Activated B cell treated with CpG ODN at 0.5 μM for 24 hours (primary cell): ENCODE results near the gene MED13L. TPM values are rescaled to one million over a fixed set of nuclear protein-coding genes. Genes with fewer than 3 reads are reported as not detected.

Experiments used
- ATAC-seq: fragments of 200-7000 bp; cut with Tn5 transposase; one replicate; pipeline ENCODE4 v1.10.0; 2021; ENCODE audit warnings: low read depth, mild to moderate bottlenecking, moderate library complexity
- CTCF ChIA-PET: fragments of 350-600 bp; sonication (Branson Sonifier 250); formaldehyde crosslinking; loops from one replicate; lab custom pipeline; 2021; ENCODE audit warnings: antibody characterized with exemption; lab: Charles Lee
- POLR2A ChIA-PET: fragments of 350-600 bp; sonication (Branson Sonifier 250); formaldehyde crosslinking; loops from one replicate; lab custom pipeline; 2021; ENCODE audit warnings: antibody characterized with exemption; lab: Charles Lee
- DNase-seq: peaks from one replicate; pipeline ENCODE4 v3.0.0; 2022
- H3K27ac Mint-ChIP-seq: one replicate; pipeline ENCODE4 v1.8.0; 2020; ENCODE audit warnings: mixed read lengths
- H3K27me3 Mint-ChIP-seq: one replicate; pipeline ENCODE4 v1.8.0; 2021; ENCODE audit warnings: mixed read lengths
- H3K36me3 Mint-ChIP-seq: one replicate; pipeline ENCODE4 v1.8.0; 2021; ENCODE audit warnings: low read depth, mixed read lengths
- H3K4me1 Mint-ChIP-seq: one replicate; pipeline ENCODE4 v1.8.0; 2021; ENCODE audit warnings: mixed read lengths
- H3K4me3 Mint-ChIP-seq: one replicate; pipeline ENCODE4 v1.8.0; 2020; ENCODE audit warnings: mild to moderate bottlenecking, mixed read lengths
- H3K9me3 Mint-ChIP-seq: one replicate; pipeline ENCODE4 v1.8.0; 2020; ENCODE audit warnings: mixed read lengths
- CTCF ChIP-seq: fragments of 200-600 bp; IDR thresholded peaks from one replicate; pipeline ENCODE4 v1.8.0; 2022; ENCODE audit warnings: antibody characterized with exemption, mild to moderate bottlenecking
- intact Hi-C: fragments of 100-400 bp; cut with micrococcal nuclease; formaldehyde crosslinking; loops from one replicate; pipeline ENCODE4 v1.15.1; 2024
- total RNA-seq: library from RNA; stranded (reverse); gene quantifications from 2 replicates; pipeline ENCODE4 v1.2.3, GENCODE V29; 2022

MED13L gene
- total RNA-seq, 1 donor from 2014 or later = 183 TPM

- ChIA-PET POLR2A (no interaction called here), CTCF (no interaction called here)
- peaks cover 3% of the 10 kb centered on the region for H3K9me3 Mint-ChIP-seq
- no peak overlapping the region for H3K4me3 Mint-ChIP-seq
- intact Hi-C loops = no loop called here
- DNase-seq = no peak
- peaks cover 37% of the 10 kb centered on the region for H3K27me3 Mint-ChIP-seq
- TF ChIP-seq CTCF = no peak
- no peak for ATAC-seq
- H3K27ac Mint-ChIP-seq = no peak overlapping the region
- H3K4me1 Mint-ChIP-seq = no peaks in the 10 kb centered on the region
- H3K36me3 Mint-ChIP-seq = no peaks in the 10 kb centered on the region
These were observed 354.4 kb downstream of the MED13L start for GRCh38 chr12:115922952-115923564.

GRCh38 chr12:115920395-115921183 lies 356.9 kb downstream of the MED13L start:
- intact Hi-C loops = no loop called here
- no peak overlapping the region for H3K27ac Mint-ChIP-seq
- peaks cover 2% of the 10 kb centered on the region for H3K4me1 Mint-ChIP-seq
- ATAC-seq (no peak), DNase-seq (no peak)
- no peak for TF ChIP-seq CTCF
- ChIA-PET CTCF (interaction anchor here (0.6 kb wide), 1 partner anchor 1222 kb away, joined by 3 read pairs; no protein-coding TSS in a partner anchor), POLR2A (no interaction called here)
- peaks cover 53% of the 10 kb centered on the region for H3K27me3 Mint-ChIP-seq
- H3K4me3 Mint-ChIP-seq = no peak overlapping the region
- no peaks in the 10 kb centered on the region for H3K36me3 Mint-ChIP-seq
- peaks cover 3% of the 10 kb centered on the region for H3K9me3 Mint-ChIP-seq

GRCh38 chr12:115918763-115919162 lies 358.7 kb downstream of the MED13L start:
- Mint-ChIP-seq H3K36me3 (no peaks in the 10 kb centered on the region), H3K9me3 (peaks cover 3% of the 10 kb centered on the region), H3K27me3 (peaks cover 59% of the 10 kb centered on the region), H3K4me3 (no peak overlapping the region), H3K27ac (no peak overlapping the region), H3K4me1 (peaks cover 2% of the 10 kb centered on the region)
- intact Hi-C loops = no loop called here
- ATAC-seq (no peak), DNase-seq (no peak)
- ChIA-PET POLR2A (no interaction called here), CTCF (interaction anchor here (1.4 to 2.1 kb wide), 3 partner anchors 1257 to 1952 kb away, joined by 5 to 18 read pairs (median 8); partner anchors contain the start of gene RBM19)
- TF ChIP-seq CTCF = no peak

GRCh38 chr12:115916910-115917668 lies 360.4 kb downstream of the MED13L start:
- Mint-ChIP-seq H3K4me3 (peak overlapping the region; percentile 38), H3K36me3 (no peaks in the 10 kb centered on the region), H3K27me3 (peaks cover 50% of the 10 kb centered on the region), H3K27ac (no peak overlapping the region), H3K9me3 (no peaks in the 10 kb centered on the region), H3K4me1 (peaks cover 2% of the 10 kb centered on the region)
- ChIA-PET CTCF (interaction anchor here (0.7 to 2.1 kb wide), 10 partner anchors 12 to 1951 kb away, joined by 3 to 18 read pairs (median 4); partner anchors contain the start of gene RBM19), POLR2A (no interaction called here)
- TF ChIP-seq CTCF = peak; percentile 80
- DNase-seq (peak; percentile 64), ATAC-seq (peak; percentile 58)
- intact Hi-C loops = loop anchor here (1.0 to 2.0 kb wide), 2 partner anchors 792 to 1255 kb away; no protein-coding TSS in a partner anchor
